ENCODE results near the gene NBAS. TPM values are rescaled to one million over a fixed set of nuclear protein-coding genes. Genes with fewer than 3 reads are reported as not detected.

Gene NBAS
- total and polyA plus RNA-seq, 2 of the 13 experiments (the other 11 are each of a cell fraction or from before 2014, with no cell fraction given): 33.6 to 58.7 TPM

GRCh38 chr2:15182275-15182674 is 378.9 kb downstream of the NBAS start:
- POLR2A ChIA-PET: no interaction called here
- Histone ChIP-seq H3K27ac (ENCODE audit: extremely low read length, insufficient read depth, low read length) (no peak overlapping the region), H2AFZ (ENCODE audit: low read length) (no peak overlapping the region), H3K4me1 (ENCODE audit: insufficient read depth, low read length) (no peaks in the 10 kb centered on the region), H3K4me2 (ENCODE audit: low read depth, low read length) (no peak overlapping the region), H3K79me2 (ENCODE audit: insufficient read depth, low read length) (no peaks in the 10 kb centered on the region), H3K27me3 (ENCODE audit: control insufficient read depth in 1 of 2, insufficient read depth in 2 of 2, low read length in 2 of 2) (no peaks in the 10 kb centered on the region), H3K4me3 (replicated peaks in 1 of 3; ENCODE audit: insufficient read depth in 1 of 3, low read depth in 2 of 3, low read length in 3 of 3) (no peak overlapping the region), H3K9ac (ENCODE audit: insufficient read depth, low read depth, low read length) (no peak overlapping the region), H4K20me1 (ENCODE audit: insufficient read depth, low read length) (no peaks in the 10 kb centered on the region), H3K36me3 (replicated peaks in 1 of 2; ENCODE audit: control insufficient read depth in 1 of 2, insufficient read depth in 2 of 2, low read length in 2 of 2) (peaks cover 0 to 13% of the 10 kb centered on the region in 2 experiments; a peak in 4 of 5 replicates), H3K9me3 (ENCODE audit: low read length) (no peaks in the 10 kb centered on the region)
- DNase-seq (ENCODE audit: low spot score) (no peak), FAIRE-seq (no peak), ATAC-seq (no peak)
- in situ Hi-C loops (cut with HindIII; ENCODE audit: extremely low pct_ligation_motif_present, low pct_unique_long_range_greater_than_20kb): no loop called here
- BruUV-seq (replicated peaks): no TSS peak
- CTCF ChIA-PET (ENCODE audit: low intra/inter-chr PET ratio, low total read pairs): no interaction called here
- intact Hi-C loops (cut with micrococcal nuclease; ENCODE audit: unreplicated experiment): no loop called here
- no peak for TF ChIP-seq ZNF256 (CRISPR knock-in tag; conservative IDR thresholded peaks at IDR 0.05)
- TF ChIP-seq CEBPB (IDR thresholded peaks at IDR 0.05; ENCODE audit: borderline replicate concordance, low read depth, low read length): peak; percentile 18; the same call in 1 of the 2 replicates
- WGBS (ENCODE audit: low lambda C conversion rate): 97% methylated on average over 5 of the region's 5 CpGs

- in situ Hi-C loops (cut with HindIII; ENCODE audit: extremely low pct_ligation_motif_present, low pct_unique_long_range_greater_than_20kb): no loop called here
- ATAC-seq (no peak; the same call in 2 of the 3 replicates), DNase-seq (ENCODE audit: low spot score) (no peak), FAIRE-seq (no peak)
- Histone ChIP-seq H3K27me3 (ENCODE audit: control insufficient read depth in 1 of 2, insufficient read depth in 2 of 2, low read length in 2 of 2) (no peaks in the 10 kb centered on the region), H3K36me3 (replicated peaks in 1 of 2; ENCODE audit: control insufficient read depth in 1 of 2, insufficient read depth in 2 of 2, low read length in 2 of 2) (peaks cover 0 to 12% of the 10 kb centered on the region in 2 experiments; a peak in 4 of 5 replicates), H3K4me1 (ENCODE audit: insufficient read depth, low read length) (no peaks in the 10 kb centered on the region), H3K79me2 (ENCODE audit: insufficient read depth, low read length) (no peaks in the 10 kb centered on the region), H2AFZ (ENCODE audit: low read length) (no peak overlapping the region), H4K20me1 (ENCODE audit: insufficient read depth, low read length) (no peaks in the 10 kb centered on the region), H3K9me3 (ENCODE audit: low read length) (no peaks in the 10 kb centered on the region), H3K4me3 (replicated peaks in 1 of 3; ENCODE audit: insufficient read depth in 1 of 3, low read depth in 2 of 3, low read length in 3 of 3) (no peak overlapping the region), H3K27ac (ENCODE audit: extremely low read length, insufficient read depth, low read length) (no peak overlapping the region), H3K4me2 (ENCODE audit: low read depth, low read length) (no peak overlapping the region), H3K9ac (ENCODE audit: insufficient read depth, low read depth, low read length) (no peak overlapping the region)
- WGBS (ENCODE audit: low lambda C conversion rate): 80% methylated on average over 5 of the region's 5 CpGs
- ChIA-PET CTCF (ENCODE audit: low intra/inter-chr PET ratio, low total read pairs) (no interaction called here), POLR2A (no interaction called here)
- intact Hi-C loops (cut with micrococcal nuclease; ENCODE audit: unreplicated experiment): no loop called here
- BruUV-seq (replicated peaks): no TSS peak
- TF ChIP-seq ZXDC (CRISPR knock-in tag; IDR thresholded peaks at IDR 0.05) (no peak), ATF1 (CRISPR knock-in tag; IDR thresholded peaks at IDR 0.05) (no peak), SKIL (CRISPR knock-in tag; IDR thresholded peaks at IDR 0.05; ENCODE audit: borderline replicate concordance) (no peak), THAP7 (CRISPR knock-in tag; IDR thresholded peaks at IDR 0.05) (no peak), ZBED4 (CRISPR knock-in tag; IDR thresholded peaks at IDR 0.05; ENCODE audit: borderline replicate concordance) (no peak)
Observed at GRCh38 chr2:15181092-15181745, 379.9 kb downstream of the NBAS start.

Measured in HepG2 (cell line).